Lower leg skin (tissue), 3 donors: ENCODE measurements around the gene CTTN.

Source experiments
- CTCF ChIP-seq, 3 donors: fragments of 450-650 bp; IDR thresholded peaks; one replicate each; pipeline ENCODE4 v1.5.1; 2016; ENCODE audit warnings: antibody characterized with exemption in 3 of 3, mild to moderate bottlenecking in 3 of 3, moderate library complexity in 2 of 3
- POLR2A ChIP-seq, 2 donors: fragments of 450-650 bp; IDR thresholded peaks; one replicate each; pipeline ENCODE4 v1.6.1; 2016 to 2017; ENCODE audit warnings: antibody characterized with exemption in 2 of 2, mild to moderate bottlenecking in 1 of 2, moderate library complexity in 1 of 2

GRCh38 chr11:70454197-70454767, 56.0 kb downstream of the CTTN start:
- TF ChIP-seq CTCF (IDR thresholded peaks at IDR 0.05), result no peak
- no peak for TF ChIP-seq POLR2A (IDR thresholded peaks at IDR 0.05)
